PFSK-1 (cell line): ENCODE data around the gene HHAT.

Experiments used
- FOXP2 ChIP-seq: optimal IDR thresholded peaks from 2 replicates; pipeline ENCODE3; 2011; ENCODE audit warnings: borderline replicate concordance, control low read depth, inconsistent platforms; ENCODE audit not compliant: insufficient read depth; ENCODE audit errors: extremely low read length, extremely low read depth
- POLR2AphosphoS5 ChIP-seq: IDR thresholded peaks from 2 replicates; pipeline ENCODE4 v1.6.1; 2012; ENCODE audit warnings: low read depth, mild to moderate bottlenecking, control low read depth, low read length, moderate library complexity
- REST ChIP-seq, 2 experiments: IDR thresholded peaks; 2 replicates each; pipeline versions ENCODE4 v1.6.1 to v1.8.0; 2011 to 2012; ENCODE audit warnings: low read depth in 2 of 2, low read length in 2 of 2, control low read depth in 1 of 2, inconsistent platforms in 1 of 2, mild to moderate bottlenecking in 1 of 2, moderate library complexity in 1 of 2; ENCODE audit not compliant: insufficient read depth in 1 of 2
- SIN3A ChIP-seq: IDR thresholded peaks from 2 replicates; pipeline ENCODE4 v1.6.1; 2012; ENCODE audit warnings: mild to moderate bottlenecking, low read length, moderate library complexity, borderline replicate concordance; ENCODE audit not compliant: insufficient read depth
- TAF1 ChIP-seq: IDR thresholded peaks from 2 replicates; pipeline ENCODE4 v1.6.1; 2012; ENCODE audit warnings: low read length, control low read depth, borderline replicate concordance; ENCODE audit not compliant: insufficient read depth

DNA sequence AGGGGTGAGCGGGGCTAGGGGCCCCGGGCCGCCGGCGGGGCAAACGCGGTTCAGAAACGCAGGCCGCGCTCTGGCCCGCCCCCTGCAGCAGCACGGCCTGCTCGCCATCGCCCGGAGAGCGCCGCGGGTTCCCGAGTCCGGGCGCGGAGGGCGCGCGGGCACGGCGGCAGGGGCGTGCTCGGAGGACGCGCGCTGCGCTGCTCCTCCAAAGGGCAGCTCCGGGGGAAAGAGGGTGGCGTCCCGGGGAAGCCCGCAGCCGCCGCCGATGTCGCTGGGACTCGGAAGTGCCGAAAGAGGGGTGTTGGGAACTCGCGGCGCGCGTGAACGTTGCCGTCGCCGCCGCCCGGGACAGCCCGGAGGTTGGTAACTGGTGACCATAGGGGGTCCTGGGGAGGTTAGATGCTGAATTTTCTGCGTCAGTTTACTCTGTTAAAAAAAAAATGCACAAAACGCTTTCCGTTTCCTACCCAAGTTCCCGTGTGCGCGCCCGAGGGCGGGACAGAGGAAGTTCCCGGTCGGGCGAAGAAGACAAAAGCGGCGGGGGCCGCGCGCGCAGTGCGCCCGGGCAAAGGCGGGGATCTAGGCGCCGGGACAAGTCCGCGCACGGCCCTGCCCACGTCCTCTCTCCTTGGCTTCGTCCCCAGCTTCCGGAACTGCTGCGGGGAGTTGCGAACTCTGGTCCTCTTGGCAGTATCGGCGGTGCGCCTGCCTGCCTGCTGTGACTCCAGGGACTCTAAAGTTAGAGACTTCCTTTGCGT is at the start of gene HHAT:
- TF ChIP-seq POLR2AphosphoS5 (no peak), TAF1 (no peak), REST (IDR thresholded peaks at IDR 0.05; ENCODE audit: insufficient read depth in 1 of 2, low read depth in 2 of 2, low read length in 2 of 2) (no peak), SIN3A (no peak), FOXP2 (no peak)
